H1 (cell line): ENCODE measurements around the gene PLA1A.

ENCODE experiments used
- CBX8 ChIP-seq: fragments of 300-800, 300-1000 bp; sonication (generic); IDR thresholded peaks from 2 replicates; pipeline ENCODE4 v1.7.1; 2016; ENCODE audit warnings: low read depth, low read length, borderline replicate concordance
- CEBPB ChIP-seq: IDR thresholded peaks from 2 replicates; pipeline ENCODE4 v1.6.1; 2012; ENCODE audit warnings: low read depth, low read length
- CHD2 ChIP-seq: IDR thresholded peaks from 2 replicates; pipeline ENCODE4 v1.6.1; 2012; ENCODE audit warnings: low read length, improper control_type of control experiment
- EP300 ChIP-seq, 2 experiments: IDR thresholded peaks; 1 replicate in 1 of 2; 2 replicates in 1 of 2; pipeline ENCODE4 v1.6.1; 2011 to 2012; ENCODE audit warnings: low read depth in 2 of 2, low read length in 2 of 2, mild to moderate bottlenecking in 2 of 2, borderline replicate concordance in 1 of 2, inconsistent platforms in 1 of 2, moderate library complexity in 1 of 2
- EZH2 ChIP-seq: fragments of 200-600 bp; sonication (generic); IDR thresholded peaks from 2 replicates; pipeline ENCODE4 v1.7.1; 2012; ENCODE audit warnings: low read depth, mild to moderate bottlenecking, moderate library complexity, low read length, inconsistent platforms; ENCODE audit not compliant: severe bottlenecking
- GTF2F1 ChIP-seq: IDR thresholded peaks from 2 replicates; pipeline ENCODE4 v1.6.1; 2012; ENCODE audit warnings: low read depth, low read length, improper control_type of control experiment, borderline replicate concordance
- NANOG ChIP-seq: IDR thresholded peaks from 2 replicates; pipeline ENCODE4 v1.6.1; 2011; ENCODE audit warnings: low read length, low read depth, mild to moderate bottlenecking, inconsistent platforms; ENCODE audit not compliant: insufficient read depth, poor library complexity, severe bottlenecking
- POLR2AphosphoS5 ChIP-seq: IDR thresholded peaks from 2 replicates; pipeline ENCODE4 v1.6.1; 2011; ENCODE audit warnings: low read depth, low read length
- POU5F1 ChIP-seq: IDR thresholded peaks from 2 replicates; pipeline ENCODE4 v1.6.1; 2011; ENCODE audit warnings: low read depth, mild to moderate bottlenecking, low read length, moderate library complexity
- RAD21 ChIP-seq, 2 experiments: IDR thresholded peaks in 1 of 2; conservative IDR thresholded peaks in 1 of 2; 2 replicates each; pipeline ENCODE4 v1.6.1; 2011; ENCODE audit warnings: low read depth in 2 of 2, low read length in 2 of 2, improper control_type of control experiment in 1 of 2, inconsistent platforms in 1 of 2, mild to moderate bottlenecking in 1 of 2, moderate library complexity in 1 of 2
- RBBP5 ChIP-seq: IDR thresholded peaks from 2 replicates; pipeline ENCODE4 v1.7.1; 2012; ENCODE audit warnings: low read depth, mild to moderate bottlenecking, inconsistent platforms, low read length, moderate library complexity, borderline replicate concordance
- TF ChIP-seq, protein P1 (sequence below), 3 experiments: IDR thresholded peaks; 1 replicate in 2 of 3; 2 replicates in 1 of 3; pipeline versions ENCODE4 v1.5.1 to v1.6.1; 2011; ENCODE audit warnings: low read length in 3 of 3, mild to moderate bottlenecking in 3 of 3, inconsistent platforms in 2 of 3, low read depth in 1 of 3, moderate library complexity in 1 of 3; ENCODE audit not compliant: insufficient read depth in 1 of 3; ENCODE audit errors: control extremely low read depth in 1 of 3
- TF ChIP-seq, protein P2 (sequence below): IDR thresholded peaks from 2 replicates; pipeline ENCODE4 v1.6.1; 2011; ENCODE audit warnings: low read length, improper control_type of control experiment

DNA sequence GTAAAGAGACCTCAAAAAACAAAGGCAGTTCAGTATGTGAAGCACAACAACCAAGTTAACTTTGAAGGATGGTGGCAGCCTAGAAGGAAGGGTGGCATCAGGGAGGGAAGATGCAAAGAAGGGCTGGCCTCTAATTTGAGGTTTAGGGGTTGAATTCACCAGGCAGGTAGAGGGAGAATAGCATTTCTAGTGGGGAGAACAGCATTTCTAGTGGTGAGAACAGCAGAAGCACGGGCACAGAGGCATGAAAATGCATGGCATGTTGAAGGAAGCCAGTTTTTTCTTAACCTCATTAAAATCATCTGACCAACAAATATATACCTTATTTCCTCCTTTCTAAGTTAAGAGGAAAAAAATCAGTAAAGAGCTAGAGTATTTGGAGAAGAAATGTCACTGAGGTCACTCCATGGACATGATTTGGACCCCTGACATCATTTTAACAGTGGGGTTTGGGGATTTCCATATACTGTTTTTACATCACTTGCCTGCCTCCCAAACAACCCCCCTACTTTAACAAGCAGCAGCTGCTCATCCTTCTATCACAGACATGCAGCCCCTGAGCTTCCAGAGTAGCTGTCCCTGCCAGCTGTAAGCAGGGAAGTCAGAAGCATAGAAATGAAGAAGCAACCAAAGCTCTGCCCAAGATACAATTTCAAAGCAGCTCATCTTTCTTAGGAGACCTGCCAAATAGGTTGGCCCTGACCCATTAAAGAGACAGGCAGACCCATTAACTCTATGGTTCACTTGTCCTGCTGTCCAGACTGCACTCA is 65.1 kb downstream of the PLA1A start:
- TF ChIP-seq, protein P1, sequence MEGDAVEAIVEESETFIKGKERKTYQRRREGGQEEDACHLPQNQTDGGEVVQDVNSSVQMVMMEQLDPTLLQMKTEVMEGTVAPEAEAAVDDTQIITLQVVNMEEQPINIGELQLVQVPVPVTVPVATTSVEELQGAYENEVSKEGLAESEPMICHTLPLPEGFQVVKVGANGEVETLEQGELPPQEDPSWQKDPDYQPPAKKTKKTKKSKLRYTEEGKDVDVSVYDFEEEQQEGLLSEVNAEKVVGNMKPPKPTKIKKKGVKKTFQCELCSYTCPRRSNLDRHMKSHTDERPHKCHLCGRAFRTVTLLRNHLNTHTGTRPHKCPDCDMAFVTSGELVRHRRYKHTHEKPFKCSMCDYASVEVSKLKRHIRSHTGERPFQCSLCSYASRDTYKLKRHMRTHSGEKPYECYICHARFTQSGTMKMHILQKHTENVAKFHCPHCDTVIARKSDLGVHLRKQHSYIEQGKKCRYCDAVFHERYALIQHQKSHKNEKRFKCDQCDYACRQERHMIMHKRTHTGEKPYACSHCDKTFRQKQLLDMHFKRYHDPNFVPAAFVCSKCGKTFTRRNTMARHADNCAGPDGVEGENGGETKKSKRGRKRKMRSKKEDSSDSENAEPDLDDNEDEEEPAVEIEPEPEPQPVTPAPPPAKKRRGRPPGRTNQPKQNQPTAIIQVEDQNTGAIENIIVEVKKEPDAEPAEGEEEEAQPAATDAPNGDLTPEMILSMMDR (IDR thresholded peaks at IDR 0.05; ENCODE audit: control extremely low read depth in 1 of 3, insufficient read depth in 1 of 3, low read depth in 1 of 3, low read length in 3 of 3), result peak in 1 of 3 experiments; percentile 30; a peak in 1 of 4 replicates
- TF ChIP-seq EZH2, result no peak
- no peak for TF ChIP-seq CHD2
- no peak for TF ChIP-seq EP300 (IDR thresholded peaks at IDR 0.05; ENCODE audit: borderline replicate concordance in 1 of 2, low read depth in 2 of 2, low read length in 2 of 2)
- no peak for TF ChIP-seq POLR2AphosphoS5
- TF ChIP-seq RAD21 (IDR thresholded peaks at IDR 0.05 in 1 of 2, conservative IDR thresholded peaks at IDR 0.05 in 1 of 2; ENCODE audit: low read depth in 2 of 2, low read length in 2 of 2), result peak; percentile 2 to 7; a peak in 1 of 4 replicates
- TF ChIP-seq, protein P2, sequence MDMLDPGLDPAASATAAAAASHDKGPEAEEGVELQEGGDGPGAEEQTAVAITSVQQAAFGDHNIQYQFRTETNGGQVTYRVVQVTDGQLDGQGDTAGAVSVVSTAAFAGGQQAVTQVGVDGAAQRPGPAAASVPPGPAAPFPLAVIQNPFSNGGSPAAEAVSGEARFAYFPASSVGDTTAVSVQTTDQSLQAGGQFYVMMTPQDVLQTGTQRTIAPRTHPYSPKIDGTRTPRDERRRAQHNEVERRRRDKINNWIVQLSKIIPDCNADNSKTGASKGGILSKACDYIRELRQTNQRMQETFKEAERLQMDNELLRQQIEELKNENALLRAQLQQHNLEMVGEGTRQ, result no peak
- TF ChIP-seq POU5F1, result no peak
- no peak for TF ChIP-seq RBBP5
- no peak for TF ChIP-seq CBX8
- TF ChIP-seq CEBPB, result no peak
- TF ChIP-seq NANOG, result no peak
- TF ChIP-seq GTF2F1, result no peak
